ENCODE measurements around the gene PHKA2.
"Not testable (repeated sequence)": the region's sequence is repeated elsewhere in the genome, so short reads cannot be mapped to it uniquely, and the experiment has no call there.

PHKA2 gene

DNA sequence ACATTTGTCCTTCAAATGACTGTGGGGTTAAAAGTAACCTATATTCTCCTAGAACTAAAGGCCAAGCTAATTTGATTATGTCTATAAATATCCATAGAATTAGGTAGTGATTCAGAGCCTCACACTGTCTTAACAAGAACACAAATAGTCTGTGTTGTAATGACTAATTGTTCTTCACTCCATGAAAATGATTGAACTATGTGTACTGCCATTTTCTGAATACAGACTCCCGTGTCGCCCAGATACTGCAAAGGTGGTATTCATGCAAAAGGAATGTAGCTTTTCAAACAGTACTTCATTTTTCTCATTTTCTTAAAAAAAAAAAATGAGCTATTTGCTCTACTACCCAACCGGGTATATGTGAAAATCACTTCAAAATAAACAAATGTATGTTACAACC lies 11.3 kb upstream of the PHKA2 start:
- peak; percentile 33 to 80 for DNase-seq (ENCODE audit: low read depth in 2 of 2)
- H3K4me3 ChIP-seq (replicated peaks in 1 of 2; ENCODE audit: low read depth in 2 of 2, low read length in 2 of 2): no peak overlapping the region
- TF ChIP-seq, protein P1, sequence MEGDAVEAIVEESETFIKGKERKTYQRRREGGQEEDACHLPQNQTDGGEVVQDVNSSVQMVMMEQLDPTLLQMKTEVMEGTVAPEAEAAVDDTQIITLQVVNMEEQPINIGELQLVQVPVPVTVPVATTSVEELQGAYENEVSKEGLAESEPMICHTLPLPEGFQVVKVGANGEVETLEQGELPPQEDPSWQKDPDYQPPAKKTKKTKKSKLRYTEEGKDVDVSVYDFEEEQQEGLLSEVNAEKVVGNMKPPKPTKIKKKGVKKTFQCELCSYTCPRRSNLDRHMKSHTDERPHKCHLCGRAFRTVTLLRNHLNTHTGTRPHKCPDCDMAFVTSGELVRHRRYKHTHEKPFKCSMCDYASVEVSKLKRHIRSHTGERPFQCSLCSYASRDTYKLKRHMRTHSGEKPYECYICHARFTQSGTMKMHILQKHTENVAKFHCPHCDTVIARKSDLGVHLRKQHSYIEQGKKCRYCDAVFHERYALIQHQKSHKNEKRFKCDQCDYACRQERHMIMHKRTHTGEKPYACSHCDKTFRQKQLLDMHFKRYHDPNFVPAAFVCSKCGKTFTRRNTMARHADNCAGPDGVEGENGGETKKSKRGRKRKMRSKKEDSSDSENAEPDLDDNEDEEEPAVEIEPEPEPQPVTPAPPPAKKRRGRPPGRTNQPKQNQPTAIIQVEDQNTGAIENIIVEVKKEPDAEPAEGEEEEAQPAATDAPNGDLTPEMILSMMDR (IDR thresholded peaks at IDR 0.05; ENCODE audit: low read depth, low read length): no peak

DNA sequence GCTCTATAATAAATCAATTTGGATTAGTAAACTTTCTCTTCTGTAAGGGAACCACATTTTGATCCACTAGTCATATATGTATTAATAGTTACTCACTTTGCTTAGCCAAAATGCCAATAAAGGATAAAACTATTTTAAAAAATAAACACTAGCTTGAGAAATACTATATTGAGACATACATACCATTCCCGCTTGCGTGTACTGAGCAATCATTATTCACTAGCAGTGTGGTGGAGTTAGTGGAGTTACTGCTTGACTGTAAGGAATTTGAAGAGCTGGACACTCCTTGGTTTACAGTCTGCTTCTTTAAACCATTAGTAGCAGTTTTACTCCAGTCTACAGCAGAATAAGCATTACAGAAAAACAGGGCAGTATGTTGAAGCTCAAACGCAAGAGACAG lies 10.8 kb upstream of the PHKA2 start:
- TF ChIP-seq, protein P1 (IDR thresholded peaks at IDR 0.05; ENCODE audit: low read depth, low read length): no peak
- DNase-seq (ENCODE audit: low read depth in 2 of 2): peak; percentile 45 to 85

DNA sequence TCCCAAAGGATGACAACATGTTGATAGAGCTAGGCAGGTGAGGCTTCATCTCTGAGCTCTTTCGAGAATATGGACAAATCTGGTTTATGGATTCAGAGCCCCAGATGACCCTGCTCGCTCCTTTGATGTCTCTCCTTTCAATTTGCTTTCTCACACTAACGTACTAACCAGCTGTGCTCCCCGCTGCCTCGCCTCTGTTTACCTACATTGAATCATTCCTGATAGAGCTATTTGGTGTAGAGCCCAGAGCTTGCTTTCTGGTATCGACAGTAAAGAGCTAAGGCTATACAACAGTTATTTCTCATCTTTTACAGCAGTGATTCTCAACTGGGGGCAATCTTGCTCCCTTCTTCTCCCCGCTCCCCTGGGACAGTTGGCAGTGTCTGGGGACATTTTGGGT lies 8.9 kb upstream of the PHKA2 start:
- TF ChIP-seq, protein P1 (IDR thresholded peaks at IDR 0.05; ENCODE audit: low read depth, low read length): no peak
- no peak overlapping the region for H3K4me3 ChIP-seq (replicated peaks in 1 of 2; ENCODE audit: low read depth in 2 of 2, low read length in 2 of 2)
- no peak for DNase-seq (ENCODE audit: low read depth in 2 of 2)

More for the DNA sequence above, 10.8 kb upstream of the PHKA2 start:
- no peak overlapping the region for H3K4me3 ChIP-seq (replicated peaks in 1 of 2; ENCODE audit: low read depth in 2 of 2, low read length in 2 of 2)

DNA sequence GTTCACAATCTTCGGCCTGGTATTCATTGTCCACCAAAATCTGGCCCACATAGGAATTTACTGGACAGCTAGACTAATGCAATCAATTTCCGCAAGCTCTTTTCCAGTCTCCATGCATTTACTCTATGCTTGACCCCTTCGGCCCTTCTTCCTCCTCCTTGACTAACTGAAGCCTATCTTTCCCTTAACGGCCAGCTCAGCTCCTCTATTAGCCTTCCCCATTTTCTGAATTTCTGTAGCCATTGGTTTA lies 1.2 kb upstream of the PHKA2 start:
- no peak for DNase-seq (ENCODE audit: low read depth in 2 of 2)
- TF ChIP-seq, protein P1 (IDR thresholded peaks at IDR 0.05; ENCODE audit: low read depth, low read length): no peak
- peak overlapping the region; percentile 64 to 68 for H3K4me3 ChIP-seq (replicated peaks in 1 of 2; ENCODE audit: low read depth in 2 of 2, low read length in 2 of 2)

DNA sequence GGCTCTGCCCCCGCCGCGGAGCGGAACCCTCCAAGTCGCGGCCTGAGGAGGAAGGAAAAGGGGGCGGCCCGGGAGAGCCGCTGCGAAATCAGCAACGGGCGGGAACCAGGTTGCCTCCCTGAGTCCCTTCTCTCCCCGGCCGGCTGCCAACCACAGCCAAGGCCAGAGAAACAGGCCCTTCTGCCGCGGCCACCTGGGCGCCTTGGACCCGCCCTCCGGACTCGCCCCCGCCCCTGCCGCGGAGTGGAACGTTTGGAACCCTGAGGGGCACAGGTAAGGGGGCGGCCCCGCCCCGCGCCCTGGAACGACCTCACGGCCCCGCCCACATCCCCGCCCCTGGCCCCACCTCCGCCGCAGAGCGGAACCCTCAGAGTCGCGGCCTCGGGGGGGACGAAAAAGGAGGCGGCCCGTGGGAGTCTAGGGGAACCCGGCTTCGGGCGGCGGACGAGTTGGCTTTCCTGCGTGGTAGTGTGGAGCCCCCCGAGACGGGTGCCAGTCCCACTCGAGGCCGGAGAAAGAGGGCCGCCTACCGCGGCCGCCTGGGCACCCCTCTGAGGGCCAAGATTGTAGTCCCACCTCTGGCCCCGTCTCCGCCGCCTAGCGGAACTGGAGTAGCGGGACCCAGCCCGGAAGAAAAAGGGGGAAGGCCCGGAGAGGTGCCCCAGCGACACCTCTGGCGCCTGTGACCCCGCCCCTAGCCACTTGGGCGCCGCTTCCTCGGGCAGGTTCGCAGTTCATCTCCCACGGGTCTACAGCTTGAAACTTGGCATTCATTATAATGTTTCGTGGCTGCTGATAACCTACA lies 669 bp upstream of the PHKA2 start:
- TF ChIP-seq, protein P1 (IDR thresholded peaks at IDR 0.05; ENCODE audit: low read depth, low read length): peak; percentile 52
- H3K4me3 ChIP-seq (replicated peaks in 1 of 2; ENCODE audit: low read depth in 2 of 2, low read length in 2 of 2): peak overlapping the region; percentile 64 to 68
- DNase-seq (ENCODE audit: low read depth in 2 of 2): peak; percentile 76 to 77

DNA sequence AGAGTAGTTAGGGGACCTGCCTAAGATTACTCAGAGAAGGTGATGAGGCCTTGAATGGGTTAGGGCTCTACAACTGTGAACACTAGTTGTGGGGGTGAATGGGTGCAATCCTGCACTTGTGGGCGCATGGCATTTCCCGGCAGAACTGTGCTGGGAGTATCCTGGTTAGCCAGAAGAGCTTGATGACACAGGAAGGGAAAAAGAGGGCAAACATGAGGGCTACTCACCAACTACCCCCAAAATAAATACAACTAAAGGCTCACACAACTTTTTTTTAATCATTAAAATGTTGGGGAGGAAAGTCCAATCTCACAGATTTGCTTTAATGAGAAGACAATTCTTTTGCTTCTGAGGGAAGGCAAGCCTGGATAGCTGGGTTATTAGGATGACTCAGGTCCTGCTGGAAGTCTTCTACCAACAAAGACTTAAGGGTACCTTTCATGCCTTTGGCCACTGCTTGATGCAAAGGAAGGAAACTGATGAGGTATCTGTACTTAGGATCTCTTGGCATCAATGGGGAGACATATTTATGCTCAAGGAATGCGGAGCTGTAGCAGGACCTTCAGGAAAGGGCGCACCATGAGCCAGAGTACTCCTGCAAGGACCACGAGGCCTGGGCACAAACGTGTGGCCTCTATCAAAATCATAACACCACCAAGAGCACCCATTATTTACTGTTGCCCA lies 2.6 kb downstream of the PHKA2 start:
- DNase-seq (ENCODE audit: low read depth in 2 of 2): no peak
- H3K4me3 ChIP-seq (replicated peaks in 1 of 2; ENCODE audit: low read depth in 2 of 2, low read length in 2 of 2): no peak overlapping the region
- TF ChIP-seq, protein P1 (IDR thresholded peaks at IDR 0.05; ENCODE audit: low read depth, low read length): no peak

DNA sequence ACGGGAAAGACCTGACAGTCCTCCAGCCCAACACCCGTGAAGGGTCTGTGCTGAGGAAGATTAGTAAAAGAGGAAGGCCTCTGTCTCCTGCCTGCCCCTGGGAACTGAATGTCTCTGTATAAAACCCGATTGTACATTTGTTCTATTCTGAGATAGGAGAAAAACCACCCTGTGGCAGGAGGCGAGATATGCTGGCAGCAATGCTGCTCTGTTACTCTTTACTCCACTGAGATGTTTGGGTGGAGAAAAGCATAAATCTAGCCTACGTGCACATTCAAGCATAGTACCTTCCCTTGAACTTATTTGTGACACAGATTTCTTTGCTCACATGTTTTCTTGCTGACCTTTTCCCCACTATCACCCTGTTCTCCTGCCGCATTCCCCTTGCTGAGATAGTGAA lies 3.7 kb downstream of the PHKA2 start:
- DNase-seq (ENCODE audit: low read depth in 2 of 2): not testable (repeated sequence)

More for the DNA sequence above, 3.7 kb downstream of the PHKA2 start:
- not testable (repeated sequence) for H3K4me3 ChIP-seq (replicated peaks in 1 of 2; ENCODE audit: low read depth in 2 of 2, low read length in 2 of 2)

All from cardiac fibroblast (primary cell).